ENCODE data around the gene FPR2. TPM values are rescaled to one million over a fixed set of nuclear protein-coding genes. Genes with fewer than 3 reads are reported as not detected.

The FPR2 gene
- total and polyA plus RNA-seq, 8 donors = 0.48 to 2.9 (median 1.3) TPM; not detected in 2

DNA sequence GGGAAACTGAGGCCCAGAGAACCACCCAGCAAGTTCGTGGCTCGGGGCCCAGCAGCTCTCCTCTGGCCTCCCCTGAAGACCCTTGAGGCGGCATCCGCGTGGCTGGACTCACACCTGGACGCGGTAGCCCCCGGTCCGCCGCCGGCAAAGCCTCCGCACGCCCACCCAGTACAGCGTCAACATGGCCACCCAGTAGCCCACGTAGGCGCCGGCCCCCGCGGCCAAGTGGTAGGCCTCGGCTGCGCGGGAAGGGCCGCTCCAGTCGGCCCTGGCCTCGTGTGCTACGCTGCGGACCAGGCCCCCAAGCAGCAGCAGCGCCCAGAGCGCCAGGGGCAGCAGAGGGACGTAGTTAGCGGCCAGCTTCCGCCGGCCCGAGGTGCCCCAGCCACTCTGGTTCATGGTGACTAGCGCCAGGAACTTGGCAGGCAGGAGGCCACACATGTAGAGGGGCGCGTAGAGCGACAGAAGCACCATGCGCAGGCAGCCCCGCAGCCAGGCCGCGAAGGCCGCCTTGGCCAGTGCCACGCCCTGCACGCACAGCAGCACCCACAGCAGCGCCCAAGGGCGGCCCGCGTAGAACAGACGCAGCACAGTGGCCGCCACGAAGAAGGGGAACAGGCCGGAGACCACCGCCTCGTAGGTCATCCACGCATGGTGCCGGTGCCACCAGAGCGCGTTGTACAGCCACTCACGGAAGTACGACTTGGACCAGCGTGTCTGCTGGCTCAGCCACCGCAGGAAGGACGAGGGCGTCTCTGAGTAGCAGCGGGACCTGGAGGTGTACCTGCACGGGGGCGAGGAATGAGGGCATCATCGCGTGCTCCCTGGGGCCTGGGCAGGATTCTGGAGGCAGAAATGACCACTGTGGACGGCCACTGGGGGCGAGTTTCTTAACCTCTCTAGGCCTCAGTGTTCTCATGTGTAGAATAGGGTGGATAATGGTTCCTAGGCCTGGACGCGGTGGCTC is 47.4 kb upstream of the FPR2 start:
- no peak overlapping the region for H3K4me3 ChIP-seq
- H3K27ac ChIP-seq = no peak overlapping the region
- WGBS, 5 donors = 88 to 94% (median 93%) methylated on average over 38 to 74 of the region's 74 CpGs
- H3K9me3 ChIP-seq = no peaks in the 10 kb centered on the region
- H3K36me3 ChIP-seq = no peaks in the 10 kb centered on the region
- intact Hi-C loops (cut with DNase I; ENCODE audit: low total_unique reads) = no loop called here
- no peak for DNase-seq
- no peak for TF ChIP-seq POLR2A (IDR thresholded peaks at IDR 0.05)
- no peak for TF ChIP-seq EP300 (IDR thresholded peaks at IDR 0.05)
- TF ChIP-seq POLR2AphosphoS5 (IDR thresholded peaks at IDR 0.05) = no peak
- TF ChIP-seq, protein P1, sequence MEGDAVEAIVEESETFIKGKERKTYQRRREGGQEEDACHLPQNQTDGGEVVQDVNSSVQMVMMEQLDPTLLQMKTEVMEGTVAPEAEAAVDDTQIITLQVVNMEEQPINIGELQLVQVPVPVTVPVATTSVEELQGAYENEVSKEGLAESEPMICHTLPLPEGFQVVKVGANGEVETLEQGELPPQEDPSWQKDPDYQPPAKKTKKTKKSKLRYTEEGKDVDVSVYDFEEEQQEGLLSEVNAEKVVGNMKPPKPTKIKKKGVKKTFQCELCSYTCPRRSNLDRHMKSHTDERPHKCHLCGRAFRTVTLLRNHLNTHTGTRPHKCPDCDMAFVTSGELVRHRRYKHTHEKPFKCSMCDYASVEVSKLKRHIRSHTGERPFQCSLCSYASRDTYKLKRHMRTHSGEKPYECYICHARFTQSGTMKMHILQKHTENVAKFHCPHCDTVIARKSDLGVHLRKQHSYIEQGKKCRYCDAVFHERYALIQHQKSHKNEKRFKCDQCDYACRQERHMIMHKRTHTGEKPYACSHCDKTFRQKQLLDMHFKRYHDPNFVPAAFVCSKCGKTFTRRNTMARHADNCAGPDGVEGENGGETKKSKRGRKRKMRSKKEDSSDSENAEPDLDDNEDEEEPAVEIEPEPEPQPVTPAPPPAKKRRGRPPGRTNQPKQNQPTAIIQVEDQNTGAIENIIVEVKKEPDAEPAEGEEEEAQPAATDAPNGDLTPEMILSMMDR (IDR thresholded peaks at IDR 0.05) = no peak
- peaks cover 0 to 29% (median 3%) of the 10 kb centered on the region in 3 donors for H3K27me3 ChIP-seq
- no peaks in the 10 kb centered on the region for H3K4me1 ChIP-seq

DNA sequence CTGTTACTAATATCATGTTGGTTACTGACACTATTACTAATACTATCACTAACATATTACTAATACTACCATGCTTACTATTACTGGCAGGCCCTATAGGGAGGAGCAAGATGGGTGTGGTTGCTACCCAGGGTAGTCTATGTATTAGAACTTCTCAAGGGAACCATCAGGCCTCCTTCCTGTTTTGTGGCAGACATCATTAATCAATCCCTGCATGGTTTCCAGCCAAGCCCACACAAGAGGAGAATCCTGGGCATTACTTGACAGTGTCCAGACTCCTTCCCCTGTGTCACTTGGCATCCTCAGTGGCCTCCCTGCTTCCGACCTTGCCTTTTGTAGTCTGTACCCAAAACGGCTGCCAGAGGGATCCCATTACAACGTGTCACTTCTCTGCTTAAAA is 46.1 kb upstream of the FPR2 start:
- H3K4me1 ChIP-seq = peaks cover 0 to 10% (median 8%) of the 10 kb centered on the region in 4 donors
- no peaks in the 10 kb centered on the region for H3K36me3 ChIP-seq
- no peaks in the 10 kb centered on the region for H3K9me3 ChIP-seq
- no peak overlapping the region for H3K27ac ChIP-seq
- no peak for TF ChIP-seq POLR2A (IDR thresholded peaks at IDR 0.05)
- 62 to 80% (median 70%) methylated on average over 3 of the region's 3 CpGs for WGBS, 5 donors
- no peak for DNase-seq
- H3K4me3 ChIP-seq = no peak overlapping the region
- peaks cover 8 to 42% (median 15%) of the 10 kb centered on the region in 3 donors for H3K27me3 ChIP-seq
- intact Hi-C loops (cut with DNase I; ENCODE audit: low total_unique reads) = no loop called here

DNA sequence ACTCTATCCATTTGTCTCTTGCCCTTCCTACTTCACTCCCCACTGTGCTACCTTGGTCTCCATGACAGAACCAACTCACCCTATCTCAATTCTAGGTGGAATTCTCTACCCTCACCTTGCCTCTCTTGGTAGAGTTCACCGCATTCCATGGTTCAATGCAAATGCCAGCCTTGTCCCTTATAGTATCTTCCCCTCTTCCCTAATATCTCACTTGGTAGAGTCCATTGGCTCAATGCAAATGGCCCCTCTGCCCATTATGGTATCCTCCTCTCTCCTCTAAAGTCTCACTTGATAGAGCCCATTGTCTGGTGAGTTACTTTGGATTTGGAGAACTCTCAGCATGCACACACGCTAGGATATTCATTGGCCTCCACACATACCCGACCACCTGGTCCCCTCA is 45.1 kb upstream of the FPR2 start:
- no peaks in the 10 kb centered on the region for H3K36me3 ChIP-seq
- H3K27ac ChIP-seq = no peak overlapping the region
- H3K9me3 ChIP-seq = no peaks in the 10 kb centered on the region
- 75 to 86% (median 81%) methylated on average over 3 of the region's 3 CpGs for WGBS, 5 donors
- intact Hi-C loops (cut with DNase I; ENCODE audit: low total_unique reads) = no loop called here
- peaks cover 0 to 11% (median 8%) of the 10 kb centered on the region in 4 donors for H3K4me1 ChIP-seq
- H3K4me3 ChIP-seq = no peak overlapping the region
- TF ChIP-seq POLR2AphosphoS5 (IDR thresholded peaks at IDR 0.05) = no peak
- TF ChIP-seq POLR2A (IDR thresholded peaks at IDR 0.05) = no peak
- TF ChIP-seq, protein P1 (IDR thresholded peaks at IDR 0.05) = no peak
- no peak for TF ChIP-seq EP300 (IDR thresholded peaks at IDR 0.05)
- no peak for DNase-seq
- H3K27me3 ChIP-seq = peaks cover 13 to 52% (median 26%) of the 10 kb centered on the region in 3 donors

DNA sequence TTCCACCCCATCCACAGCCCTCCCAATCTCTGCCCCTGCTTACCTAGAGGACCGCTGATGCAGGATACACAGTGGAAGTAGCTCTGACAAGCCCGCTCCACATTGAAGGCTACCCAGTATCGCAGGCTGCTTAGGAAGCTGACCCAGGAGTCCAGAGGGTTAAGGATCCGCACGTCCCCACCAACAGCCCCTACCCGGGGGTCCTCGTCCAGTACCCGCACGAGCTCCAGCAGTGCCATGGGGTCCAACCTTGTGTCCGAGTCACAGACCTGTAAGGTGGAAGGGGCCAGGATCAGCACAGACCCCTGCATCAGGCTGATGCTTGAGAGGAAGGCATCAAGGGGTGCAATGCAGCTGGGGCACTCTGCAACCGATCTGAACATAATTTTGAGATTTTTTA is 44.1 kb upstream of the FPR2 start:
- Histone ChIP-seq H3K4me1 (peaks cover 0 to 11% (median 8%) of the 10 kb centered on the region in 4 donors), H3K9me3 (no peaks in the 10 kb centered on the region), H3K27ac (no peak overlapping the region), H3K27me3 (peaks cover 13 to 63% (median 28%) of the 10 kb centered on the region in 3 donors), H3K36me3 (no peaks in the 10 kb centered on the region), H3K4me3 (no peak overlapping the region)
- intact Hi-C loops (cut with DNase I; ENCODE audit: low total_unique reads) = no loop called here
- TF ChIP-seq POLR2AphosphoS5 (IDR thresholded peaks at IDR 0.05) (no peak), POLR2A (IDR thresholded peaks at IDR 0.05) (no peak), EP300 (IDR thresholded peaks at IDR 0.05) (no peak)
- TF ChIP-seq, protein P1 (IDR thresholded peaks at IDR 0.05) = no peak
- 79 to 89% (median 87%) methylated on average over 11 of the region's 11 CpGs for WGBS, 5 donors
- no peak for DNase-seq

Data from stomach (tissue), 9 donors.